Activated CD4-positive, alpha-beta T cell treated with anti-CD3 and anti-CD28 coated beads for 24 hours (primary cell): ENCODE results near the gene MEIS1.

Source experiments
- DNase-seq, 2 donors: peaks; one replicate each; pipeline ENCODE4 v3.0.0-alpha.2; 2020; ENCODE audit warnings: low read depth in 2 of 2

Gene MEIS1

DNA sequence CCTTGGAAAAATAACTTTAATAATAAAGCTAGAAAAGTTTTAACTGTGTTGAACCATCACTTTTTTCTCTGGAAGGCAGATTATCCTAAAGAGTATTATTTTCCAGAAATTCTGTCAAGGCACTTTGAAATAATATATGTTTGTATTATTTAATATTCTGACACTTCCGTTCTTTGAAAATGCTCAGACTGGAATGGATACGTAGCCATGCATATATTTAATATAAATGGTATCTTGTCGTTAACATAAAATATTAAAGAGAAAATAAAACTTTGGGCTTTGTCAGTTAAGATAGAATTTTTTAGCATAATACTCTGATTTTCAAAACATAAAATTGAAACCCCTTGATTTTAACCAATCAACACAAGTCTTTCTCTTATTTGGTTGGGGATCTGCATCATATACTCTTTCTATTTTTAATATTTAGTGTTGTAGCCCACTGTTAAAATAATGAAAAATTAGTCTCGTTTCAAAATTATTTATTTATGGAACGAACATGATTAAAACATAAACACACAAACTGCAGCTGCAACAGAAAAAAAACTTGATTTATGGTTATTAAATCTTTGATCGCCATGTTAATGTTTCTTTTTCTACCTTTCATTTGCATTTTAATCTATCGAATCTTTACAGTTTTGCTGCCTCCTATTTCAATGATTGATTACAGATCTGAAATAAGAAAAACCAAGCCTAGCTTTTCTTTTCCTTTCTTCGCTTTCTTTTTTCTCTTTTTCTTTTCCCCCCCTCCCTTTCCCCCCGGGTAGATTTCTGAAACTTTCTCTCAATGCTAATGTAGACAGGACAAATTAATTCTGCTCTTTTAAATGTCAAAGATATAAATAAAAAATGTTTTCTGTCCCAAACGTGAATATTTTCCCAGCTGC, 145.5 kb downstream of the MEIS1 start:
- DNase-seq: no peak

DNA sequence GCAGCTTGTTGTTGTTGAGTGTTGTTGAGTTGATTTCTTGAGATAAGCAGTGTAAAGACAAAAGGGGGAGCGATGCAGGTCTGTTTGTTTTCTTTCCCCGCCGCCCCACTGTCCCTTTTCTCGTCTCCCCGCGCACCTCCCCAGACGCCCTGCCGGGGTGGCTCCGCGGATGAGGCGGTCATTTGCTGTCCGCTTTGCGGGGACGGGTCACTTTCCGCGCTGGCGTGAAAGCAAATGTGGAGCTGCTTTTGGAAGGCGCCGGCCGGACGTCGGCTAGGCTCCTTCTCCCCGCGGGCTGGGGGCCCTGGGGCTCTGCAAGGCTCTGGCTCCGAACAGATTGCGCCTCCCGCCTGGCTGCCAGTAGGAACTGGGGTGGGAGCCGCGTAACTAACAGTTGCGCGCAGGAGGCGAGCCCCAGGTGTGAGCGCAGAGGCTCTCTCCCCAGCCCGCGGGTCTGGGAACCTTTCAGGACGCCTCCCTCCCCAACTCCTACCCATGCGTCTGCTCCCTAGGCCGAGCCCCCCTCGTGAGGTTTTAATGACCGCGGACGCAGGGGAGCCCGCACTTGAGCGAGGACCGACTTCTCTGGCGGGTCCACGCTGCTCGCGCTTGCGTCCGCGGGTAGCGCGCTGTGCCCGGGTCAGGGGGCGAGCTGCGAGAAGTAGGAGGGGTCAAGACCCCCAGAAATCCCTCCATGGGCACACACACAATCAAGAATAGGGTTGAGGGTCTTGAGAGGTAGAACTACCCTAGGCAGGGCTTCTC, 146.6 kb downstream of the MEIS1 start:
- no peak for DNase-seq

DNA sequence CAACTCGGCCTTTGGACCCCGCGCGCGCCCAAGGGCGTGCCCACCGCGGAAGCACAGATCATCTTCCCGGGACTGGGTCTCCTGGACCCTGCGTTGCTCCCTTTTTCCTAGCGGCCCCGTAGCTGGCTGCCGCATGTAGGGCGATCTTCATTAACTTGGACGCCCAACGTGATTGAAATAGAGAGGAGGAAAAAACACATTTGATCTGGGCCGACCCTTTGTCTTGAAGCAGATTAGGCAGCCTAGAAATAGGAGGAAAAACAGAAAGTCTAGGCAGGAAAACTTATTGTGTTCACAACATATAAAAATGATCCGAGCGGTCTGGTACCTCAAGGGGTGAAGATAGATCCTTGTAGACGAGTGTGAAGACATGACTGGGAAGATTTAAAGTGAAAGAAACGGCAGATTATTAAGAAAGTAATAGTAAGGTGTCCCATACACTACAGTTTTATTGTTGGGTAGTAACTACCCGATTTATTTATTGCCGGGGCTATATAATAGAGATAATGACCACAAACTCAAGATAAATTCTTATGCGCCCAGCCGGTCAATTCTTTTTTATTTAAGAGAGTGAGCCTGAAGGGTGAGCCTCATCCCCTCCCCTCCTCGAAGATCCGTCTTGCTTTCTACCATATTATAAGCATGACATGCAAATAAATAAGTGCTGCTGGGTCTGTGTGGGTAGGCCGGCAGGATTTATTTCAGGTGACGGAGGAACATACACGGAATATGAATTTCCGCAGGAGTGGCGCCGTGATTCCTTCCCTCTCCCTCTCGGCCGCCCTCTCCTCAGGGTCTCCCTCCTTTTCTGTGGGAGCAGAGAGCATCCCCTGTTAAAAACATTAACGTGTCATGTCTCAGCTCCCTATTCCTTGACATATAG, 147.4 kb downstream of the MEIS1 start:
- no peak for DNase-seq

DNA sequence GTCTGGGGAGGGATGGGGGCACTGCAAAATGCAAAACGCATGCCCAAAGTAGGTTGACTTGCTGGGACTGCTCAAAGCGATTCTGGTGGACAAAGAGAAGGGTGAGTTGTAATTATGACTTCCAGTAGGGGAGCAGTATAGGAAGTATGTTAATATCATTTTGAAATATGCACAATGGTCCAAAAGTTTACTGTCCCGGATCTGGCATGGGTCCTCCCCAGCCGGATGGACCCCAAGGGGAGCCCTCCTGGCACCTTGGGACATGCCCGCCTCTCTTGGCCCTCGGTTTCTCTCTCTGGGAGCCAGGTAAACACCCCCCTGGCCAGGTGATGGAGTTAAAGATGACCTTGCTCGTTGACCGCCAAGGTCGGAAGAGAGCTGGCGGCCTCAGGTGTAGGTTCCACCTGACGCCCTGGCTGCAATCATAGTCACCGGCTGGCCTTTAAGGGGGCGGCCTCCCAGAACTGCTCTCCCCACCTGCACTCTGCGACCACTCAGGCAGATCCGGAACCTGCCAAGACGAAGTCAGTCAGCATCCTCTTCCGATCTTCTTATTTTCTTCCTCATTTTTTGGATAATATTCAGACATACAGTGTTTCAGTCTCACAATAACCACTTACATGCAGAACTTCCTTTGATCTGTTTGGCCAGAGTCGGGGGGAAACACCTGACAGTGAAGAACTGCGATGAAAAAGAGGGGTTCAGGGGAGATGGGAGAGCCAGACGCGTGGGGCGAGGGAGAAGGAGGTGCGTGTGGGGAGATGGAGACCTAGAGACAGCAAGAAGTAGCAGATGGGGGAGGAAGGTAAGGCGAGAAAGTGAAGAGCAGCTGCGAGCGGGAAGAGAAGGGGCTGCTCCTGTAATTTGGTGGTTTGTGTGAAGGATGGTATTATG, 148.3 kb downstream of the MEIS1 start:
- no peak for DNase-seq

DNA sequence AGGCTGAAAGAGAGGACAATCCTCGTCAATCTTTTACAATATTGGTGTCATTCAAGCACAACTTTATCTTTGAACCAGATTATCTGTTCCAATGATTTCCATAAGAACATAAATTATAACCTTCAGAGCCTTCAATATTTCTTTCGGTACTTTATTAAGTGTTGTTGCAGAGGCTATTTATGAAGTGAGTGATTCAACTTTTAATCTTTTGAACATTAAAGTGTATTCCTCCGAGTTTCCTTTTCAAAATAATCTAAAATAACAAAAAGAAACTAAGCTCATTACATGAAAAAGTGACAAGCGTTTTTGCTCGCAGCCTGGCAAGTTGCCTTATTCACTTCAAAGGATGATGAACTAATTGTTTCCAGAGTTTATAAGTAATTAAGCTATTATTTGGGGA, 149.0 kb downstream of the MEIS1 start:
- no peak for DNase-seq

DNA sequence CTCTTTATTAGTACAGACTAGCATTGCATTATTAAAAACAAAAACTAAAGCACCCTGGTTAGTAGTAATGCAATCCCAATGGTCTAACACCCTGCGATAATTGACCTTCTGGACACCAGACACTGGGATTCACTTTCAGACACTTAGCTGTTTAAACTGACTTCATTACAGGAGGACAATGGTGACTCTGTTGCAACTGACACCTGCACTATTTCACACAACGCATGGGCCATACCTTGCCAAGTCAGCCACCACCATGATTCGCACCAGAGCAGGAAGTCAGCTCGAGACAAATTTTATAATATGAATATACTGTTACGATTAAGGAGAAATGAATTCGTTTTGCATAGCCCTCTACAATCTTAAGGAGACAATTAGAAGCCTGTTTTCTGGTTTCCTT, 150.7 kb downstream of the MEIS1 start:
- DNase-seq: no peak

DNA sequence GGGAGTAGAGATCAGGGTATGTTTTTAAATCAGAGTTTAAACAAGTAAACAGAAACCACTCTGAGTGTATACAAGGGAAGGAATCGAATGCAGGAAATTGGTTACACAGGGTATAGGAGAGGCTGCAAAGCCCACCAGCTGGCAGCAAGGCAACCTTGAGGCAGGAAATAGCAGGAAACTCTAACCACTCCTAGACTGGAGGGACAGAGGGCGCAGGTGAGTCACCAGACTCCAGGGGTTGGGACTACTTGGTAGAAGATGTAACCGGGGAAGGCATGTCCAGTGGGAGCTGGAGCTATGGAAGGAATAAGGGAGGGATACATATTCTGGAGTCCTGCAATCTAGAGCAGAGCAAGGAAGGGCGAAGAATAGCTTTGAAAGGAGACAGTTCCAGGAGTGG, 152.3 kb downstream of the MEIS1 start:
- no peak for DNase-seq

DNA sequence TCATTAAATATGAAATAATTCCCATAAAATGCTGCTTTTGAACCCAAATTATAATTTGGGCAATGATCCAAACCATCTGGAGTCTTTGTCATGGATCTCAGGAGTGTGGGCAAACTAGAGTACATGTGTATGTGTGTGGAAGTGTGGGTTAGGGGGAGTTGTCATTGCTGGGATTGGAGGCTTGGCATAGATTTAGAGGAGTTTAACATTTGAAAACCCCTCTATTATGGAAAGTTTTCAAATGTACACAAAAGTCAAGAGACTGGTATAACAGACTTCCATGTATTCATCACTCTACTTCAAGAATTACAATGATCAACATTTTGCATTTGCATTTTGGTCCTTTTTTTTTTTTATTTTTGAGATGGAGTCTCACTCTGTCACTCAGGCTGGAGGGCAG, 159.1 kb downstream of the MEIS1 start:
- no peak for DNase-seq

DNA sequence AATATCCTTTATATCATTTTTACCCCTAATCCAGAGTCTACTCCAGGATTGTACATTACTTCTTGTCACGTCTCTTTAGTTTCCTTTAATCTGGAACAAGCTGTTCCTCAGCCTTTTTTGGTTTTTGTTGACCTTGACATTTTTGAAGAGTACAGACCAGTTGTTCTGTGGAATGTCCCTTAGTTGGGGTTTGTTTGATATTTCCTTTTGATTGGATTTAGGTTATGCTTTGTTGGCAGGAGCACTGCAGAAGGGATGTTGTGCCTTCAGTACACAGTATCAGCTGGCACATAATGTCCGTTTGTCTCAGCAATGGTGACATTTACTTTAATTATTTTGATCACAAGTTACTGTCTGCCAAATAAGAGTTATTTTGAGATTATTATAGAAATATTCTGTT, 160.6 kb downstream of the MEIS1 start:
- no peak for DNase-seq

DNA sequence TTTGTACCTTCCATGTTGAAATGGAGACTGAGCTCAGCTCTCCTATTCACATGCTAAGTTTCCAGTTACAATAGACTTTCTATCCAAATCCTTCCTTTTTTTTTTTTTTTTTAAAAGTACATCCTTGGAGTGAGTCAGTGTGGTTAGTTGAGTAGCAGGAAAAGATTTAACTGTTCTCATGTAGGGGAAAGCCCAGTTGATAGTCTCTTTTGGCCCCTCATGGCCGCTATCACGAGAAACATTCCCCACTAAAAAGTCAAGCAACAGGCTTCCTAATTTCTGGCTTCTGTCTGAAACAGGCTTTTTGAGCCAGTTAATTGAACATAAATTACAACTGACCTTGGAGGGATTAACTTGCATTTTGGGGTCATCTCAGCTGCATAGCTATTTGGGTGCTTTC, 161.3 kb downstream of the MEIS1 start:
- DNase-seq: no peak

DNA sequence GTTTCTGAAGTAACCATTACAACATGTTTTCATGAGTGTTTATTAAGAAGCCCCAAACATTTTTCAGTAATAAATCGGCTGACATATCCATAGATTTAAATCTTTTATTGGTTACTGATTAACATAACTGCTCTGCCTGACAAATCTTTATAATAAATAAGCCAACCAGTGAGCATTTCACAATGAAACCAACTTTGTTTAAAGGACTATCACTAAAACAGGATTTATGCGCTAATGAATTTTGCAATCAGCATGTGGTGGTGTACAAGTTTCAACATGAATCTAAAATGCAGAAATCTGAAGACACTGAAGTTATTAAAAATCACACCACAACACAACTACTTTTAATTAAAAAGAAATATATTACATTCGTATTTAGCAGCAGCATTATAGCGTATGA, 166.7 kb downstream of the MEIS1 start:
- no peak for DNase-seq

DNA sequence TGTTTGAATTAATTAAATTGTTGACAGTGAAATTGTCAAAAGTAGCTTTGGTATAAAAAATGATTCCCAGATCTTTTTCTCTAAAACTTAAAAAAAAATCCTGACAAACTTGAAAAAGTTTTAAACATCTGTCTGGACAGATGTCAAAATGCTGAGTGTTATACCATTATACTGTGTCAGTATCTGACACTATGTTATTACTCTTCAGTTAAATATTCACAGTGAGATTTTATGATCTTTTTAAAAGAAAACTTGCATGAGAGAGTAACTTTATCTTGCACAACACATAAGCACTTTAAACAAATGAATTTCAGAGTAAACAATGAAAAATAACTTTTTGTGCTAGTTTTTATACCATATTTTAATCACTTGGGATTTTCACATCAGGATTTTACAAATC, 167.4 kb downstream of the MEIS1 start:
- no peak for DNase-seq

DNA sequence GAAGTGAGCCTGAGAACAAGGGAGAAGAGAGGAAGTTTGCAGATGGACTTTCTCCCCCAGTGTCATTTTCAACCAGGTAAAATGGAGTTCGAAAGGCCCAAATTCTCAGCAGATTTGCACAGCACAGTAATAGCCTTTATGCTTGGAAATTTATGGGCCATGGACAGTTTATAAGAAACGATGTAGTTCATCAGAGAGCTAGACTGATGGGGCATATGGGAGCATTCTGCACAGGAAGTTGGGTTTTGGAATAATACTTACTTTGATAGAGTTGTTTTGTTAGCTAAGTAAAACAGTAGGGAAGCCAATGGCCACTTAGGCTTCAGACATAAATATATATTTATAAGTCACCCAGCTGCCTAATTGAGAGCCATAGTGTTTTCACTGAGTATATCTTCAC, 169.4 kb downstream of the MEIS1 start:
- DNase-seq: no peak

DNA sequence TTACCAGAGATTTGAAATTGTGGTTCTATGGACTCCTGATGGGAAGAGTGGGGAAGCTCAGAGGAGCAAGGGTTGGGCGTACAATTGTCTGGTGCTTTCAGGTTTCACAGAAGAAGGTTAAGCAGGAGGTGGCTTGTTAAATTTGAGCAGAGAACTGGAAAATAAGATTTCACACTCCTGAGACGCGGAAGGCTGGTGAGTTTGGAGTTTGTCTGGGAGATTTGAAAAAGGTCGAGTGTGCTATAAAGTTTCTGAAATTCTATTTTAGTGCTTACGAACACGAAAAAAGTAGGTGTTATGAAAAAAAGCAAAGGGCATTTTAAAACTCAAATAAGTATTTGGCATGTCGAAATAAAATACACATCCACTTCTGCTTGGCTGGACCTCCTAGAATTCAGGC, 170.1 kb downstream of the MEIS1 start:
- no peak for DNase-seq

DNA sequence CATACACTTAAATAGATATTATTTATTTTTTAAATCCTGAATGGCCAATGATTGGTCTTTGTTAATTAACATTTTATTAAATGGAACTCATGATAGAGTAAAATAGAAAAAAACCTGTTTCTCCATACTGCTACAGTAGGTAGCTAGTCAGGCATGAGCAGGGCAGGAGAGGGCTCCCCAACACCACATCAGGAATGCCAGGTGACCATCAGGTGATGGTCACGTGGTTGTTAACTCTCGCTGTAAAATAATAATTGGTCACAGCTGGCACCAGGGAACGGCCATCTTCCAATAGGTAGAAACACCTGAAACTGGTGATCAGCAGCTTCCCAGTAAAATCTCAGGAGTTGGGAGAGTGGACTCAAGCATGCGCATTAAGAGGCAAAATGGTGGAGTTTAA, 172.2 kb downstream of the MEIS1 start:
- no peak for DNase-seq
